ENCODE results near the gene TNF.
"Not testable (repeated sequence)": the region's sequence is repeated elsewhere in the genome, so short reads cannot be mapped to it uniquely, and the experiment has no call there.

The TNF gene

GRCh38 chr6:31586599-31587281, 11.4 kb downstream of the TNF start:
- DNase-seq = peak in 12 of 51 donors; percentile 6 to 56 (median 18)

DNA sequence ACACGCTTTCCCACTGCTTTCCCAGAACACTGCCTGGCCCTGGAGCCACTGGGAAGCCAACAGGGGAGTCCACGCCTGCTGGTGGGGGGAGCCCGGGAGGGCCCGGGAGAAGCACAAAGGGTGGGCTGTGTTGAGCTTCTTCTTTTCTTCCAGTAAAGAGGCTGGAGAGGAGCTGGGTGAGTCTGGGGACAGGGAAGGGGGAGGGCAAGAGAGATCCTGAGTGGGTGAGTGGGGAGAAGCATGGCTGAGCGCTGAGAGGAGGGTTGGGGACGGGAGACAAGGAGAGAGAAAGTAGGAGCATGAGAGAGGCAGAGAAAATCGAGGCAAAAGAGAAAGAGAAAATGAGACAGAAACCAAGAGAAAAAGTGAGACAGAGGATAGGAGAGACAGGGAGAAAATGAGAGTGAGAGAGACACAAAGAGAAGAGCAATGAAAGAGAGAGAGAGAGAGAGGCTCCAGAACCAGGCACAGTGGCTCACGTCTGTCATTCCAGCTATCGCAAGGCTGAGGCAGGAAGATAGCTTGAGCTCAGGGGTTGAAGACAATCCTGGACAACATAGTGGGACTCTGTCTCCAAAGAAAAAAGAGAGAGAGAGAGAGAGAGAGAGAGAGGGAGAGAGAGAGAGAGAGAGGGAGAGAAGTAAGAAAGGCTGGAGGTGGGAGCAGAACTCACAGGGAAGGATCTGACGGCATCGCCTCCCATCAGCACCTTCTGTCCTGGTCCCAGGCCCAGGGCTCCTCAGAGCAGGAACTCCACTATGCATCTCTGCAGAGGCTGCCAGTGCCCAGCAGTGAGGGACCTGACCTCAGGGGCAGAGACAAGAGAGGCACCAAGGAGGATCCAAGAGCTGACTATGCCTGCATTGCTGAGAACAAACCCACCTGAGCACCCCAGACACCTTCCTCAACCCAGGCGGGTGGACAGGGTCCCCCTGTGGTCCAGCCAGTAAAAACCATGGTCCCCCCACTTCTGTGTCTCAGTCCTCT, 12.7 kb downstream of the TNF start:
- no peak for DNase-seq

DNA sequence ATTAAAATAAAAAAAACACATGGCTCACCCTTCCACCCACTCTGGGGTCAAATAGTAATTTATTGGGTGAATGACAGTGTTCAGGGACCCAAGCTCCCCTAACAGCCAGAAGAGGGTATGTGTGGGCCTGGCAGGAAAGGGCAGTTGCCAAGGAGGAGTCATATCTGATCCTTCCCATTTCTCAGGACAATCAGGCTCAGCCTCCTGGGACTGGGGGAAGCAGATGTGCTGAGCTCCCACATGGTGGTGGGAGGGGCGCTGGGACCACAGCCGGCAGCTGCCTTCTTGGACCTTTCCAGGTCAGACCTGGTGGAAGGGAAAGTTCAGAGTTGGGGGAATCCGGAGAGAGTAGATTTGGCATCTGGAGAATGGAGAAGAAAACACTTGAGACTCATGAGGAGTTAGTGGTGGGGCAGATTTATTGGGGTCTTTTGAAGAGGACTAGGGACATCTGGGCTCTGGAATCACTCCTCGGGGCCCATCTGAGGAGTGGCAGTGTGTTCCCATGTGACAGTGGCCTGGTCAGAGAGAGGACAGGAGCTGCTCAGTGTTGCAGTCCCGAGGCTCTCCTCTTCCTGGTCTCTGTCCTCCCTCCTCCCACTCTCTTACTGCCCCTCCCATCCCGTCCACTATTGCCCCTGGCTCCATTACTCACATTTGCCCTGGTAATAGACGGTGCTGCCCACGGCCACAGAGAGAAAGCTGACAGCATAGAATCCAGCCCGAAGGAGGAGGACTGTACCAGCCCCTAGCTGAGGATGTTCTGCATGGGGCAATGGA, 13.7 kb downstream of the TNF start:
- no peak for DNase-seq

DNA sequence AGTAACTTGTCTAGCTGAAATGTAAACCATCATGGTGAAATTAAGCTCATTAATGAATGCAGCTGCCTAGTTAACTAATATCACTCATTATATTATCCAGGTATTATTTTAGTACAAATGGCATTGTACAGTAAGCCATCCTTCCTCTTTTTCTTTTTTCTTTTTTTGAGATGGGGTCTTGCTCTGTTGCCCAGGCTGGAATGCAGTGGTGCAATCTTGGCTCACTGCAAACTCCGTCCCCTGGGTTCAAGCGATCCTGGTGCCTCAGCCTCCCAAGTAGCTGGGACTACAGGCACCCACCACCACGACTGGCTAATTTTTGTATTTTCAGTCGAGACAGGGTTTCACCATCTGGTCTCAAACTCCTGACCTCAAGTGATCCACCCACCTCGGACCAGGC, 15.3 kb downstream of the TNF start:
- DNase-seq = not testable (repeated sequence)

DNA sequence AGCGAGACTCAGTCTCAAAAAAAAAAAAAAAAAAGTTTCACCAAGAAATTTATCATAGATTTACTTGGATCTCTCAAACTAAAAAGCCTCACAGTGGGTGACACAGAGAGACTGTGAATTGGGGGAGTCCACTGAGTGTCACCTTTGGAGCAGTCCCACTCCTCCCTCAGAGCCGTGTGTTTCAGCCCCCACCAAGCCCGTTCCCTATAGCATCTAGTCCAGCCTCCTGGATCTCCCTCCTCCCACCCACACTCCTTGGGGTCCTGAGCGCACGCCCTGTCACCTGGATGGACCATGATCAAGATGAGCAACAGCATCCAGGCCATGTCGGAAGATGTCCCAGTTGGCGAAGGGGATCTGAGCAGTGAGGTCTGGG, 17.0 kb downstream of the TNF start:
- DNase-seq = no peak

DNA sequence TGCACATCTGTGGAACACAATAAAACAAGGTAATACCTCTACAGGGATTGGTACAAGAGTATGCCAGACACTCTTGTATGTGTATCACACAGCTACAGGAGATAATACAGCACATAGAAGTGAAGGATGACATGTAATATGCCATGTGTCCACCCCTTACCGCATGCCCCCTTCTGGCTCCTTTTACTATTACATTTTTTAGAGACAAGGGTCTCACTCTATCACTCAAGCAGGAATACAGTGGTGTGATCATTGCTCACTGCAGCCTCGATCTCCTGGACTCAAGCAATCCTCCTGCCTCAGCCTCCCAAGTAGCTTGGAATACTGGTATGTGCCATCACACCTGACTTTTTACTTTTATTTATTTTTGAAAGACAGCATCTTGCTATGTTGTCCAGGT, 21.6 kb downstream of the TNF start:
- no peak for DNase-seq

DNA sequence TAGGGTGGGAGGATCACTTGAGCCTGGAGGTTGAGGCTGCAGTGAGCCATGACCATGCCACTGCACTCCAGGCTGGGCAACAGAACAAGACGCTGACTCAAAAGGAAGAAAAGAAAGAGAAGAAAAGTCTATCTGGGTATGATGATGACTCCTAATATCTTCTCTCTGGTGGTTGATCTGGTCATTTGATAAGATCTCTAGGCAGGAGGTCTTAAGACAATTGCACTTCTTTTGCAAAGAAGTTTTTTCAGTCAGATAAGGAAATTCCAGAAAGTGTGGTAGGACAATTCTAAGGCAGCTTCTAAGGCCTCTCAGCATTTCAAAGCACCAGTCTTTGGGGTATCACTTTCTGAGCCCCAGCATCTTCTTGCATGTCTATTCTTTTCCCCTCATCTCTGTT, 32.0 kb downstream of the TNF start:
- no peak for DNase-seq

- DNase-seq = no peak
Measured at GRCh38 chr6:31609519-31610406, 34.4 kb downstream of the TNF start.

DNA sequence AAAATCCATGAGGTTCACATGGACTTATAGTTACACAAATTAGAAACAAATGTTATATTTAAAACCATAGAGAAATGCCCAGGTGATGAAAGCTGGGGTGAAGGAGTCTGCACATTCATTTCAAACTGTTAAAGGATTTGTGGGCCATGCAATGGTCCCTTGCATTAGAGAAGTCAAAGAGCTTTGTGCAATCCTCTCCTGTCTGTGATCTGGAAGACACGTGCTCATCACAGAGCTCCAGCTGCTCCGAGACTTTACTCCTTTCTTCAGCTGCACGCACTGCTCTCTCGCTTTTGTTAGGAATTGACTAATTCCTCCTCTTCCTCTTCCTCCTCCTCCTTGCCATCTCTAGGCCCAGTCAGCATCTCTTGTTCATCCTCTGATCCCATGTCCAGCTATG, 35.6 kb downstream of the TNF start:
- no peak for DNase-seq

DNA sequence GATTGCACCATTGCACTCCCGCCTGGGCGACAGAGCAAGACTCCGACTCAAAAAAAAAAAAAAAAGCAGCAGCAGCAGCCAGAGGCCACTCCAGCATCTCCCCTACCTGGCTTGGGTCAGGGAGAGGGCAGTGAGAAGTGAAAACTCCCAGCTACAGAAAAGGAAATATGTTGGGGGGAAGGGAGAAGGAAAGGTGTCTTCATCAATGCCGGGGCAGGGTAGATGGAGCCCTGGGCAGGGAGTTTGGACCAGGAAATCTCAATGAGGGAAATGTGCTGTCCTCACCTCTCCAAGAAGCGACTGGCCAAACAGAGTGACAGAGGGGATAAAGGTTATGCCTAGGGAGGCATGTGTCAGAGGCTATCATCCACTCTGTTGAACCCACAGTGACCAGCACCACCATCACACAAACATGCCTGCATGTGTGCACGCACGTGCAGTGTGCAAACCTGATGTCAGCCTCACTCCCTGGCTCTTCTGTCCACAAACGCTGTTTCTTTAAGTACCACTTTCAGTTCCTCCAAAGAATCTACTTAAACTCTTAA, 38.8 kb downstream of the TNF start:
- peak in 3 of 51 donors; percentile 7 to 18 (median 7) for DNase-seq

DNA sequence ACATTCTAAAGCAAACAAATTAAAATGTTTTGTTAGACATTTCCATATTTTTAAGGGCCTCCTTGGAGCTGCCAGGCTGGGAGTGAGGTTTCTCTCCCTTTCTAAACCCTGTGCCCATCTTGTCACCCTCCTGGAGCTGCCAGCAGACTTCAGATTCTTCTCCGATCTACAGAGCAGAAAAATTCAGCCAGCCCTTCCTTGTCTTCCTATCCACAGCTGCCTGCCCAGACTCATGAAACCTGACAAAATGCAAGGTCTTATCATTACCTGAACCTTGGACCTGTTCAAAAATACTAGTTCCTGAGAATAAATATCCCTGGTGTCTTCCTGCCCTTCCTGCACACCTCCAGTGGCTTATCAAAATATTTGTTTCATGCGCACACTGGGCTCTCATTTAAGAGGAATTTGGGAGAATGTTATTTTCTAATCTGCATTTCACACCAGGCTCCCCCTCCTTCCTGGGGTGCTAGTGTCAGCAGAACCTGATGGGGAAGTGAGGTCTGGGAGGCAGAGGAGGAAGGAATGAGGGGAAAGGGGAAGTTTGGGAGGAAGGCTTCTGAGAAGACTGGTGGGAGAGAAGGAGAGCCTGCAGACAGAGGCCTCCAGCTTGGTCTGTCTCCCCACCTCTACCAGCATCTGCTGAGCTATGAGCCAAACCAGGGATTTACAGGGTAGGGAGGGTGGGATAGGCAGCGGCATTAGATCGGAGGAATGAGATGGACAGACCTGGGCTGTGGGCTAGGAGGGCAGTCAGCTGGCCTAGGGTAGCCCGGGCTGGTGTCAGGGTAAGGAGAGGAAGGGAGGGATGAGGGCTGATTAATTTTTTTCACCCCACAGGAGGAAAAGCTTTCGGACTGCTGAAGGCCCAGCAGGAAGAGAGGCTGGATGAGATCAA, 39.6 kb downstream of the TNF start, which contains the start of gene AIF1:
Gene AIF1 (plus strand): TSS at position 551 of the 895 bp plus-strand sequence. CDS start 96 bp downstream, at position 647.
- DNase-seq = peak in 1 of 51 donors; percentile 25

DNA sequence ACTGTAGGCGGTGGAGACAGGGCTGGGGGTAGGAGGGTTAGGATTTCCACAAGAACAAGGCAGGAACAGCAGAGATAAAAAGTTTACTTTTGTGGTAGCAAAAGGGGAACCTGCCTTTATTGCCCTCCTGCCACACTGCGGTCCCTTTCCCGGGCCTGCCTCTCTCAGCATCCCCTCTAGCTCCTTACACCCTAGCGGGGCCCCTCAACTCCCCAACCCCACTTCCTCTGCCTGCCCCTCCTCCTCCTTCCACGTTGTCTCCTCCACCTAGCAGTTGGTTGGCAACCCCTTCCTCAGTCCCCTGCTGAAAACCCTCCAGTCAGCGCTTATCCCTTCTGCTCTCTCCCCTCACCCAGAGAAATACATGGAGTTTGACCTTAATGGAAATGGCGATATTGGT, 40.4 kb downstream of the TNF start:
- DNase-seq = peak in 1 of 51 donors; percentile 10

GRCh38 chr6:31617010-31617409, 41.6 kb downstream of the TNF start:
- DNase-seq = no peak

- peak in 50 of 51 donors; percentile 77 to 100 (median 97) for DNase-seq
Measured at GRCh38 chr6:31619805-31620585, 44.6 kb downstream of the TNF start.

DNA sequence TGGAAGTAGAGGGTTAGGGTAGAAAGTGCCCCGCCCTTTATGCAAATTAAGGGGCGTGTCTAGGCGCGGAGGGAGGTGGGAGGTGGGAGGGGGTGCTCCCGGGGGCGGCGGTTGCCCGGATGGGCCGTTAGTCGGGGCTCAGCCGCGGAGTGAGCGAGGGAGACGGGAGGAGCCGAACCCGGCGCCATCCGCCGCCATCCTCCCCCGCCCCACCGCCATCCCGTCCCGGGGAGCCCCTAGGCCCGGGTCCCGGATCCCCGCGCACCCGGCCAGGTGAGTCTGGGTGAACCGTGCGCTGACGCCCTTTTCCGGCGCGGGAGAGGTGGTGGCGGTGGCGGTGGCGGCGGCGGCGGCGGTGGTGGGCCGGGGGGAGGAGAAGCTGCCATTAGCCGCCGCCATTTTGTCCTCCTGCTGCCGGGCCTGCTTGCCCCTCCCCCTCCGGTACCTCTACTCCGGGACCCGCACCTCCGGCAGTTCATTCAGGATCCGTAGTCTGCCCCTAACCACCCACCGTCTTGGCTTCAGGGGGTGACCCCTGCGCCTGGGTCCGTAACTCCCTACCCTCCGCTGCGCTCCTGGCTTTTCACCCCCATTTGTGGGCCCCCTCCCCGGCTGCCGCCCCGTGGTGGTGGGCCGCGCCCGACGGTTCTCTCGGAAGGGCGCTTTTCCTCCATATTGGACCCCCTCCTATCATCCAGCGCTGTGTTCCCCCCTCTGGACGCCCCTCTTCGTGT, 45.4 kb downstream of the TNF start, which contains the start of gene PRRC2A:
Gene PRRC2A (plus strand): TSS at position 130 of the 734 bp plus-strand sequence. CDS start 2,075 bp downstream, outside the sequence.
- DNase-seq = peak in 36 of 51 donors; percentile 48 to 100 (median 84)

DNA sequence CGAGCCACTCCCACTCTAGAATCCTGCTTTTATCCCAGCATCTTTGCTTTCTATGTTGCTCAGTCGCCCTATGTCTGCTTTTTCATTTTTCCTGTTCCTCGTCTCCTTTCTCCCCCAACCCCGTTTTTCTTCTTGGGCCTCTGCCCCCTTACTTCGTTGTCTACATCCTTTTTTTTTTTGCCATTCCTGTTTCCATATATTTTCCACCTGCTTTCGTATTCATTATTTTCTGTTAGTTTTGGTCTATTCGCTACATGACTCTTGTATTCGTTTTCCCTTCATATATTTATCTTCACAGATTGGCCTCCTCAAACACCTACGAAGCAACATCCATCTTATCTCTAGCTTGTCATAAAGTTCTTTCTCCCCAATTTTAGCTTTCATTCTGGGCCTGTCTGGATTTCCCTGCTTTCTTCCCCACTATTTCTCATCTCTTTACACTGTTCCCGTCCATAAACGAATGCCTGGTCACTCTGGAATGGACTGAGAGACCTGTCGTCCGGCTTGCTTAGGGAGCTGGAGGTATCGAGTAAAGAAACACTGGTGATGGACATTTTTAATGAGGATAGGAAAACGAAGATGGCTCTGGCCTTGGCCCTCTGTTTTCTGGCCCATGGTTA, 46.1 kb downstream of the TNF start:
- DNase-seq = peak in 3 of 51 donors; percentile 9 to 52 (median 10)

DNA sequence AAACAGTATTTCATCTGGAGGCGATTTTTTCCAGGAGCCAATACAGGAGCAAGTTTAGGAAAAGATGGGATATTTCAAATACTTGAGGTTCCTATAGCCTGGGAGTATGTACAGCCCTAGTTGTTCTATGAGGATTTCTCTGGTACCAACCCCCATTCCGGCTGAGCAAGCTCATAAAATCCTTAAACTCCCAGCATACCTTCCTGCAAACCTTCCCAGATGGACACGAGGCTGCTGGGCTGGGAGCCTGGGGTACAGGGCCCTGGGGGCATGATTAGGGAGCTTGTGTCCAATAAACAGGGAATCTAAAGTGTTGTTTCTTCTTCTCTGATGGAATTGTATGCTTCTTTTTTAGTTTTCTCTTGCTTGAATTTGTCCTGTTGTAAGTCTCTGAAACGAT, 46.6 kb downstream of the TNF start:
- no peak for DNase-seq

All from hypothalamus (tissue), 51 donors.